Measurements from ENCODE around the gene GABRG2. TPM values are rescaled to one million over a fixed set of nuclear protein-coding genes. Genes with fewer than 3 reads are reported as not detected.

Gene GABRG2
- total and polyA plus RNA-seq, 2 experiments from 2014 or later, result 3.5 to 5.3 TPM

- TF ChIP-seq ZNF462 (CRISPR knock-in tag; IDR thresholded peaks at IDR 0.05) (no peak), NANOG (IDR thresholded peaks at IDR 0.05; ENCODE audit: borderline replicate concordance) (no peak), EZH2phosphoT487 (IDR thresholded peaks at IDR 0.05; ENCODE audit: unreplicated experiment) (no peak)
These were observed 23.8 kb downstream of the GABRG2 start (continued) for GRCh38 chr5:162091336-162091735.

- peaks cover 18% of the 10 kb centered on the region for H3K4me1 Mint-ChIP-seq
- no peaks in the 10 kb centered on the region for H3K36me3 Mint-ChIP-seq (ENCODE audit: low read depth)
- Histone ChIP-seq H3K9me2 (ENCODE audit: insufficient read depth) (no peaks in the 10 kb centered on the region), H3K36me3 (ENCODE audit: insufficient read depth) (no peaks in the 10 kb centered on the region), H3K4me2 (no peak overlapping the region; the same call in 1 of the 2 replicates), H3K4me1 (ENCODE audit: insufficient read depth) (peaks cover 20% of the 10 kb centered on the region), H3K27ac (ENCODE audit: low read depth) (no peak overlapping the region), H3F3A (replicated peaks; ENCODE audit: low read depth) (no peaks in the 10 kb centered on the region), H3K27me3 (ENCODE audit: insufficient read depth) (no peaks in the 10 kb centered on the region), H3K79me2 (replicated peaks; ENCODE audit: insufficient read depth) (no peaks in the 10 kb centered on the region), H4K20me1 (replicated peaks; ENCODE audit: insufficient read depth) (no peaks in the 10 kb centered on the region), H2AFZ (no peak overlapping the region), H3K4me3 (no peak overlapping the region)
- DNase-seq (ENCODE audit: low spot score) (peak; percentile 45), ATAC-seq (peak; percentile 57)
- peaks cover 2% of the 10 kb centered on the region for H3K27me3 Mint-ChIP-seq (ENCODE audit: insufficient read depth, low read depth, poor library complexity)
- TF ChIP-seq CREB1 (CRISPR knock-in tag; IDR thresholded peaks at IDR 0.05; ENCODE audit: low read depth) (no peak), CTCF (conservative IDR thresholded peaks at IDR 0.05; ENCODE audit: low read depth in 2 of 2) (peak; percentile 20 to 52; a peak in 3 of 4 replicates), EZH2 (IDR thresholded peaks at IDR 0.05; ENCODE audit: low read depth, unreplicated experiment) (no peak), ZNF114 (CRISPR knock-in tag; IDR thresholded peaks at IDR 0.05) (no peak), ZNF462 (CRISPR knock-in tag; IDR thresholded peaks at IDR 0.05) (no peak)
- no peak overlapping the region for H3K27ac Mint-ChIP-seq
- H3K4me3 Mint-ChIP-seq, result no peak overlapping the region
- H3K9me3 Mint-ChIP-seq, result no peaks in the 10 kb centered on the region
These were observed 28.9 kb downstream of the GABRG2 start for GRCh38 chr5:162096448-162096847.

Data from GM23338 (cell line).